Stomach (tissue), 9 donors: ENCODE measurements around the gene SIX1. TPM values are rescaled to one million over a fixed set of nuclear protein-coding genes. Genes with fewer than 3 reads are reported as not detected.
A peak's percentile ranks its signal among the peaks of the same experiment; 100 is the strongest.

Source experiments
- DNase-seq, 2 donors: peaks; one replicate each; pipeline versions ENCODE4 v3.0.0 to v3.0.0-alpha.2; 2013 to 2019
- H3K27ac ChIP-seq, 5 donors: fragments of 200-600 bp in 4 of 5; sonication (generic) in 4 of 5; one replicate each; pipeline ENCODE4 v1.5.1; 2013 to 2019; ENCODE audit warnings: mild to moderate bottlenecking in 1 of 5, moderate library complexity in 1 of 5
- H3K27me3 ChIP-seq, 3 donors: fragments of 200-600 bp; sonication (generic); one replicate each; pipeline ENCODE4 v1.5.1; 2017 to 2019; ENCODE audit warnings: mixed run types in 1 of 3
- H3K36me3 ChIP-seq, 4 donors: fragments of 200-600 bp; sonication (generic); 1 replicate in 3 of 4; 2 replicates in 1 of 4; pipeline ENCODE4 v1.5.1; 2016 to 2019
- H3K4me1 ChIP-seq, 4 donors: fragments of 200-600 bp; sonication (generic); one replicate each; pipeline ENCODE4 v1.5.1; 2016 to 2019
- H3K4me3 ChIP-seq, 4 donors: fragments of 200-600 bp; sonication (generic) in 3 of 4; one replicate each; pipeline ENCODE4 v1.5.1; 2016 to 2019; ENCODE audit warnings: mild to moderate bottlenecking in 1 of 4
- H3K9me3 ChIP-seq, 4 donors: fragments of 200-600 bp; sonication (generic); one replicate each; pipeline ENCODE4 v1.5.1; 2016 to 2019
- CTCF ChIP-seq, 7 experiments: fragments of 450-650 bp in 4 of 7; fragments of 200-600 bp in 3 of 7; sonication (generic) in 3 of 7; IDR thresholded peaks; one replicate each; pipeline ENCODE4 v1.5.1; 2016 to 2019; ENCODE audit warnings: antibody characterized with exemption in 7 of 7, control low read depth in 2 of 7, mild to moderate bottlenecking in 1 of 7
- EP300 ChIP-seq: sonication (generic); formaldehyde crosslinking; IDR thresholded peaks from one replicate; pipeline ENCODE4 v1.6.1; 2017; ENCODE audit warnings: antibody characterized with exemption
- POLR2A ChIP-seq, 4 donors: fragments of 450-650 bp; IDR thresholded peaks; one replicate each; pipeline ENCODE4 v1.6.1; 2016; ENCODE audit warnings: antibody characterized with exemption in 4 of 4, control low read depth in 2 of 4, mild to moderate bottlenecking in 1 of 4, moderate library complexity in 1 of 4
- POLR2AphosphoS5 ChIP-seq, 3 donors: sonication (generic); formaldehyde crosslinking; IDR thresholded peaks; one replicate each; pipeline ENCODE4 v1.6.1; 2016; ENCODE audit warnings: antibody characterized with exemption in 3 of 3
- WGBS, 5 donors: extraction: QIAGEN DNeasy Blood & Tissue Kit in 3 of 5; methylation state at CpG; one replicate each; pipeline versions ENCODE4 v1.1.5 to v1.1.7; 2013 to 2018; 5-methylcytosine and 5-hydroxymethylcytosine counted together
- intact Hi-C: fragments of 100-400 bp; cut with DNase I; formaldehyde crosslinking; loops from one replicate; pipeline ENCODE4 v1.15.1; 2023; ENCODE audit warnings: low total_unique reads
- polyA plus RNA-seq, 3 donors: library from polyadenylated mRNA; stranded (reverse); fragments of 200-250 nt; gene quantifications; one replicate each; pipeline ENCODE4 v1.2.3, GENCODE V29; 2013
- total RNA-seq, 5 donors: library from RNA; depleted of rRNA; stranded (reverse); fragments of >200 nt; gene quantifications; one replicate each; pipeline versions ENCODE4 v1.1.0 to v1.2.3, GENCODE V29; 2014 to 2016
- donor health status: healthy with polysubstance abuse.
- donor health status: Bipolar disorder and iron deficiency.
- donor health status: healthy.

Gene SIX1
- total and polyA plus RNA-seq, 8 donors, result 0.19 to 8.0 (median 0.67) TPM; not detected in 4

- DNase-seq, result peak in 1 of 2 donors; percentile 58
- H3K9me3 ChIP-seq, result no peaks in the 10 kb centered on the region
- H3K4me3 ChIP-seq, result peak overlapping the region; percentile 22 to 45 (median 37)
- peaks cover 25 to 74% (median 59%) of the 10 kb centered on the region in 3 donors for H3K27me3 ChIP-seq
- no peak overlapping the region for H3K27ac ChIP-seq
- peaks cover 20 to 30% (median 25%) of the 10 kb centered on the region in 4 donors for H3K4me1 ChIP-seq
- 9 to 16% (median 10%) methylated on average over 28 to 55 of the region's 55 CpGs for WGBS, 5 donors
- H3K36me3 ChIP-seq, result no peaks in the 10 kb centered on the region
- no peak for TF ChIP-seq CTCF (IDR thresholded peaks at IDR 0.05)
- no peak for TF ChIP-seq POLR2AphosphoS5 (IDR thresholded peaks at IDR 0.05)
- TF ChIP-seq EP300, result no peak
- no peak for TF ChIP-seq POLR2A (IDR thresholded peaks at IDR 0.05)
- intact Hi-C loops, result no loop called here
These were observed 11.6 kb downstream of the SIX1 start for GRCh38 chr14:60637479-60638315.

GRCh38 chr14:60636879-60637478 lies 12.3 kb downstream of the SIX1 start:
- DNase-seq, result no peak
- no peak overlapping the region for H3K27ac ChIP-seq
- H3K36me3 ChIP-seq, result no peaks in the 10 kb centered on the region
- peaks cover 13 to 23% (median 17%) of the 10 kb centered on the region in 4 donors for H3K4me1 ChIP-seq
- TF ChIP-seq POLR2AphosphoS5 (IDR thresholded peaks at IDR 0.05) (no peak), EP300 (no peak), POLR2A (IDR thresholded peaks at IDR 0.05) (no peak), CTCF (IDR thresholded peaks at IDR 0.05) (no peak)
- peaks cover 23 to 67% (median 52%) of the 10 kb centered on the region in 3 donors for H3K27me3 ChIP-seq
- H3K9me3 ChIP-seq, result no peaks in the 10 kb centered on the region
- 40 to 65% (median 47%) methylated on average over 19 to 20 of the region's 20 CpGs for WGBS, 5 donors
- peak overlapping the region in 3 of 4 donors; percentile 22 to 45 (median 36) for H3K4me3 ChIP-seq
- intact Hi-C loops, result no loop called here

- WGBS, 5 donors, result 72 to 86% (median 81%) methylated on average over 4 of the region's 4 CpGs
These were observed 15.1 kb downstream of the SIX1 start for GRCh38 chr14:60634153-60634552.

More at GRCh38 chr14:60634153-60634552, 15.1 kb downstream of the SIX1 start:
- TF ChIP-seq EP300 (no peak), CTCF (IDR thresholded peaks at IDR 0.05) (no peak), POLR2A (IDR thresholded peaks at IDR 0.05) (no peak), POLR2AphosphoS5 (IDR thresholded peaks at IDR 0.05) (no peak)
- Histone ChIP-seq H3K27ac (no peak overlapping the region), H3K4me1 (peaks cover 11 to 13% (median 12%) of the 10 kb centered on the region in 4 donors), H3K27me3 (peaks cover 5 to 39% (median 24%) of the 10 kb centered on the region in 3 donors), H3K9me3 (no peaks in the 10 kb centered on the region), H3K4me3 (no peak overlapping the region), H3K36me3 (no peaks in the 10 kb centered on the region)
- intact Hi-C loops, result no loop called here
- no peak for DNase-seq
